ENCODE data around the gene TRIM68.

- TF ChIP-seq POLR2A (IDR thresholded peaks at IDR 0.05; ENCODE audit: low read depth, low read length) (no peak), POLR2AphosphoS5 (IDR thresholded peaks at IDR 0.05; ENCODE audit: low read depth, low read length) (no peak), TAF1 (IDR thresholded peaks at IDR 0.05; ENCODE audit: low read depth, low read length) (no peak), PAX5 (IDR thresholded peaks at IDR 0.05; ENCODE audit: insufficient read depth, low read length, severe bottlenecking) (no peak), SPI1 (IDR thresholded peaks at IDR 0.05; ENCODE audit: low read depth, low read length) (no peak), POU2F2 (IDR thresholded peaks at IDR 0.05; ENCODE audit: low read depth, low read length) (no peak)
These were observed 47.6 kb downstream of the TRIM68 start for GRCh38 chr11:4560467-4560866.

Data from GM12891 (cell line).